K562 (cell line): ENCODE measurements around the gene LIX1L. TPM values are rescaled to one million over a fixed set of nuclear protein-coding genes. Genes with fewer than 3 reads are reported as not detected.

ENCODE experiments used
- BRD9 ChIP-seq: fragments of 450-650 bp; IDR thresholded peaks from 2 replicates; pipeline ENCODE4 v1.6.1; 2018; ENCODE audit warnings: low read depth; ENCODE audit not compliant: partially characterized antibody
- ESRRA ChIP-seq: fragments of 450-650 bp; IDR thresholded peaks from 2 replicates; pipeline ENCODE4 v1.6.1; 2014; ENCODE audit warnings: low read depth, mild to moderate bottlenecking, moderate library complexity, borderline replicate concordance
- MYC ChIP-seq, 2 experiments: fragments of 250-450 bp in 1 of 2; sonication (Bioruptor Pico) in 1 of 2; IDR thresholded peaks; 2 replicates each; pipeline versions ENCODE4 v1.5.1 to v1.6.1; 2012 to 2021; ENCODE audit warnings: low read depth in 2 of 2, borderline replicate concordance in 1 of 2, improper control_type of control experiment in 1 of 2, low read length in 1 of 2, mild to moderate bottlenecking in 1 of 2, moderate library complexity in 1 of 2
- PHTF2 ChIP-seq: fragments of 250-450 bp; sonication (Bioruptor Pico); IDR thresholded peaks from 2 replicates; pipeline ENCODE4 v1.5.0; 2021; ENCODE audit warnings: mild to moderate bottlenecking
- TEAD2 ChIP-seq: fragments of 450-650 bp; IDR thresholded peaks from 2 replicates; pipeline ENCODE4 v1.6.1; 2016; ENCODE audit warnings: missing genetic modification characterization, control low read depth, missing compliant biosample characterization
- ZNF316 ChIP-seq: fragments of 450-650 bp; IDR thresholded peaks from 2 replicates; pipeline ENCODE4 v1.6.1; 2016
- polyA plus RNA-seq, 8 experiments: library from polyadenylated mRNA; depleted of rRNA in 4 of 8; stranded (reverse) in 5 of 8; unstranded in 3 of 8; fragments of >200 nt; fragmentation: Nextera tagmentation in 2 of 8; fragmentation: Illumina TruSeq in 1 of 8; extraction: Ambion mirVana in 2 of 8; extraction: Trizol in 1 of 8; gene quantifications; 2 replicates each; pipeline versions ENCODE4 v1.2.1 to v1.2.3, GENCODE V29; 2011 to 2014; ENCODE audit warnings: inconsistent platforms in 1 of 8, missing spikeins in 1 of 8
- total RNA-seq, 7 experiments: library from RNA; depleted of rRNA in 6 of 7; stranded (reverse); fragments of >200 nt in 6 of 7; fragmentation: Illumina TruSeq in 2 of 7; extraction: Trizol in 2 of 7; gene quantifications; 2 replicates each; pipeline versions ENCODE4 v1.2.1 to v1.2.3, GENCODE V29; 2011 to 2021; ENCODE audit warnings: low replicate concordance in 1 of 7
- TF ChIP-seq, protein P1 (sequence below): fragments of 250-450 bp; sonication (Bioruptor Pico); IDR thresholded peaks from 2 replicates; pipeline ENCODE4 v1.4.0; 2020; ENCODE audit warnings: mild to moderate bottlenecking, moderate library complexity
- TF ChIP-seq, protein P2 (sequence below): fragments of 450-650 bp; formaldehyde crosslinking; IDR thresholded peaks from 2 replicates; pipeline ENCODE4 v1.4.0; 2022; ENCODE audit warnings: mild to moderate bottlenecking, moderate library complexity
- TF ChIP-seq, protein P3 (sequence below): fragments of 450-650 bp; IDR thresholded peaks from 2 replicates; pipeline ENCODE4 v1.6.1; 2016; ENCODE audit warnings: missing biosample characterization, missing genetic modification characterization
- TF ChIP-seq, protein P4 (sequence below): fragments of 450-650 bp; IDR thresholded peaks from 2 replicates; pipeline ENCODE4 v1.6.1; 2016; ENCODE audit warnings: mild to moderate bottlenecking, moderate library complexity

Gene LIX1L
- total and polyA plus RNA-seq, 9 of the 15 experiments (the other 6 are each of a cell fraction or from before 2014, with no cell fraction given), result 4.6 to 26.5 (median 12.5) TPM

DNA sequence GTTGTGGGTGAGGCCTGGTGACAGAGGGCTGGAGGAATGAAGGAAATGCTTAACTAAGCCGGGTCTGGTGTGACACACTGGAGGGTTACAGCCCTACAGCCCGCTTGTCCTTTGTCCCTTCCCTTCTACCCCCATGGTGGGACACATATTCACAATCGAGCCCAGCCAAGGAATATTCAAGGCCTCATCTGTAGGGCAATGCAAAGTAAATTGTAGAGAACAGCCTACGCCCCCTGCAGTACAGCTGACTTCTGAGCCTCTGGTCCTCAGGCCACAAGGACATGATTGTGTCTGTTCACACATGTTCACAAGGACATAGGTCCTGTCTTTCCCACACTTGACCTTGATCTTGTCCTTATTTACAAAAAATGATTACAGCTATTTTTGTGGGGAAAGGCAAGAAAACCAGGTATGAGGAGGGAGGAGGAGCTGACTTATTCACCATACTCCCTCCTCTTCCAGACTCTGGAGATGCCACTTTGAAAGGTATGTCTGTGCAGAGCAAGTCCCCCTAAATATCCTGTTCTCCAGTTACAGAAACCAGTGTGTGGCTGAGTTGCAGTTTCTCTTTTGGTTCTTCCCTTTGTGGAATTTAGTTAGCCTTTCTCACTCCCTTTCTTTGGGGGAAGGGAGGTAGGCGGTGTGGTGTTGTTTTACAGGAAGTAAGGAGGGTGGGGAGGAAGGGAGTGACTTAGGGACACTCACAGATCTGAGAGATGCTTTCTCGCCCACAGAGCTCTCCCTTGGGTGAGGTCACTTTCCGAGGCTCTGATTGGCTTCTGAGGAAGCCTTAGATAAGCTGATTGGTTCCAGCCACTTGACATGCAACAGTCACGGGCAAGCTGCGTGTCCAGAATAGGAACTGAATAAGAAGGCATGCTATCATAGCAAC lies 21.3 kb upstream of the LIX1L start (continued):
- TF ChIP-seq, protein P1, sequence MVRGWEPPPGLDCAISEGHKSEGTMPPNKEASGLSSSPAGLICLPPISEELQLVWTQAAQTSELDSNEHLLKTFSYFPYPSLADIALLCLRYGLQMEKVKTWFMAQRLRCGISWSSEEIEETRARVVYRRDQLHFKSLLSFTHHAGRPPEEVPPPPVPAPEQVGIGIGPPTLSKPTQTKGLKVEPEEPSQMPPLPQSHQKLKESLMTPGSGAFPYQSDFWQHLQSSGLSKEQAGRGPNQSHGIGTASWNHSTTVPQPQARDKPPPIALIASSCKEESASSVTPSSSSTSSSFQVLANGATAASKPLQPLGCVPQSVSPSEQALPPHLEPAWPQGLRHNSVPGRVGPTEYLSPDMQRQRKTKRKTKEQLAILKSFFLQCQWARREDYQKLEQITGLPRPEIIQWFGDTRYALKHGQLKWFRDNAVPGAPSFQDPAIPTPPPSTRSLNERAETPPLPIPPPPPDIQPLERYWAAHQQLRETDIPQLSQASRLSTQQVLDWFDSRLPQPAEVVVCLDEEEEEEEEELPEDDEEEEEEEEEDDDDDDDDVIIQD, result no peak
- 0 out of 2 replicates have a peak, but pooled peaks have one; percentile 16 for TF ChIP-seq TEAD2 (tag)
- peak; percentile 65; the same call in 1 of the 2 replicates for TF ChIP-seq MYC (IDR thresholded peaks at IDR 0.05; ENCODE audit: low read depth, low read length)
- no peak; the same call in 1 of the 2 replicates for TF ChIP-seq MYC (CRISPR knock-in tag; IDR thresholded peaks at IDR 0.05; ENCODE audit: borderline replicate concordance, low read depth)
- peak; percentile 63; the same call in 1 of the 2 replicates for TF ChIP-seq PHTF2
- TF ChIP-seq, protein P2, sequence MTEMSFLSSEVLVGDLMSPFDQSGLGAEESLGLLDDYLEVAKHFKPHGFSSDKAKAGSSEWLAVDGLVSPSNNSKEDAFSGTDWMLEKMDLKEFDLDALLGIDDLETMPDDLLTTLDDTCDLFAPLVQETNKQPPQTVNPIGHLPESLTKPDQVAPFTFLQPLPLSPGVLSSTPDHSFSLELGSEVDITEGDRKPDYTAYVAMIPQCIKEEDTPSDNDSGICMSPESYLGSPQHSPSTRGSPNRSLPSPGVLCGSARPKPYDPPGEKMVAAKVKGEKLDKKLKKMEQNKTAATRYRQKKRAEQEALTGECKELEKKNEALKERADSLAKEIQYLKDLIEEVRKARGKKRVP, result no peak; the same call in 1 of the 2 replicates
- TF ChIP-seq BRD9, result peak; percentile 59
- TF ChIP-seq, protein P3, sequence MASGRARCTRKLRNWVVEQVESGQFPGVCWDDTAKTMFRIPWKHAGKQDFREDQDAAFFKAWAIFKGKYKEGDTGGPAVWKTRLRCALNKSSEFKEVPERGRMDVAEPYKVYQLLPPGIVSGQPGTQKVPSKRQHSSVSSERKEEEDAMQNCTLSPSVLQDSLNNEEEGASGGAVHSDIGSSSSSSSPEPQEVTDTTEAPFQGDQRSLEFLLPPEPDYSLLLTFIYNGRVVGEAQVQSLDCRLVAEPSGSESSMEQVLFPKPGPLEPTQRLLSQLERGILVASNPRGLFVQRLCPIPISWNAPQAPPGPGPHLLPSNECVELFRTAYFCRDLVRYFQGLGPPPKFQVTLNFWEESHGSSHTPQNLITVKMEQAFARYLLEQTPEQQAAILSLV (tag), result peak; percentile 70
- 0 out of 2 replicates have a peak, but pooled peaks have one; percentile 12 for TF ChIP-seq ZNF316
- TF ChIP-seq, protein P4, sequence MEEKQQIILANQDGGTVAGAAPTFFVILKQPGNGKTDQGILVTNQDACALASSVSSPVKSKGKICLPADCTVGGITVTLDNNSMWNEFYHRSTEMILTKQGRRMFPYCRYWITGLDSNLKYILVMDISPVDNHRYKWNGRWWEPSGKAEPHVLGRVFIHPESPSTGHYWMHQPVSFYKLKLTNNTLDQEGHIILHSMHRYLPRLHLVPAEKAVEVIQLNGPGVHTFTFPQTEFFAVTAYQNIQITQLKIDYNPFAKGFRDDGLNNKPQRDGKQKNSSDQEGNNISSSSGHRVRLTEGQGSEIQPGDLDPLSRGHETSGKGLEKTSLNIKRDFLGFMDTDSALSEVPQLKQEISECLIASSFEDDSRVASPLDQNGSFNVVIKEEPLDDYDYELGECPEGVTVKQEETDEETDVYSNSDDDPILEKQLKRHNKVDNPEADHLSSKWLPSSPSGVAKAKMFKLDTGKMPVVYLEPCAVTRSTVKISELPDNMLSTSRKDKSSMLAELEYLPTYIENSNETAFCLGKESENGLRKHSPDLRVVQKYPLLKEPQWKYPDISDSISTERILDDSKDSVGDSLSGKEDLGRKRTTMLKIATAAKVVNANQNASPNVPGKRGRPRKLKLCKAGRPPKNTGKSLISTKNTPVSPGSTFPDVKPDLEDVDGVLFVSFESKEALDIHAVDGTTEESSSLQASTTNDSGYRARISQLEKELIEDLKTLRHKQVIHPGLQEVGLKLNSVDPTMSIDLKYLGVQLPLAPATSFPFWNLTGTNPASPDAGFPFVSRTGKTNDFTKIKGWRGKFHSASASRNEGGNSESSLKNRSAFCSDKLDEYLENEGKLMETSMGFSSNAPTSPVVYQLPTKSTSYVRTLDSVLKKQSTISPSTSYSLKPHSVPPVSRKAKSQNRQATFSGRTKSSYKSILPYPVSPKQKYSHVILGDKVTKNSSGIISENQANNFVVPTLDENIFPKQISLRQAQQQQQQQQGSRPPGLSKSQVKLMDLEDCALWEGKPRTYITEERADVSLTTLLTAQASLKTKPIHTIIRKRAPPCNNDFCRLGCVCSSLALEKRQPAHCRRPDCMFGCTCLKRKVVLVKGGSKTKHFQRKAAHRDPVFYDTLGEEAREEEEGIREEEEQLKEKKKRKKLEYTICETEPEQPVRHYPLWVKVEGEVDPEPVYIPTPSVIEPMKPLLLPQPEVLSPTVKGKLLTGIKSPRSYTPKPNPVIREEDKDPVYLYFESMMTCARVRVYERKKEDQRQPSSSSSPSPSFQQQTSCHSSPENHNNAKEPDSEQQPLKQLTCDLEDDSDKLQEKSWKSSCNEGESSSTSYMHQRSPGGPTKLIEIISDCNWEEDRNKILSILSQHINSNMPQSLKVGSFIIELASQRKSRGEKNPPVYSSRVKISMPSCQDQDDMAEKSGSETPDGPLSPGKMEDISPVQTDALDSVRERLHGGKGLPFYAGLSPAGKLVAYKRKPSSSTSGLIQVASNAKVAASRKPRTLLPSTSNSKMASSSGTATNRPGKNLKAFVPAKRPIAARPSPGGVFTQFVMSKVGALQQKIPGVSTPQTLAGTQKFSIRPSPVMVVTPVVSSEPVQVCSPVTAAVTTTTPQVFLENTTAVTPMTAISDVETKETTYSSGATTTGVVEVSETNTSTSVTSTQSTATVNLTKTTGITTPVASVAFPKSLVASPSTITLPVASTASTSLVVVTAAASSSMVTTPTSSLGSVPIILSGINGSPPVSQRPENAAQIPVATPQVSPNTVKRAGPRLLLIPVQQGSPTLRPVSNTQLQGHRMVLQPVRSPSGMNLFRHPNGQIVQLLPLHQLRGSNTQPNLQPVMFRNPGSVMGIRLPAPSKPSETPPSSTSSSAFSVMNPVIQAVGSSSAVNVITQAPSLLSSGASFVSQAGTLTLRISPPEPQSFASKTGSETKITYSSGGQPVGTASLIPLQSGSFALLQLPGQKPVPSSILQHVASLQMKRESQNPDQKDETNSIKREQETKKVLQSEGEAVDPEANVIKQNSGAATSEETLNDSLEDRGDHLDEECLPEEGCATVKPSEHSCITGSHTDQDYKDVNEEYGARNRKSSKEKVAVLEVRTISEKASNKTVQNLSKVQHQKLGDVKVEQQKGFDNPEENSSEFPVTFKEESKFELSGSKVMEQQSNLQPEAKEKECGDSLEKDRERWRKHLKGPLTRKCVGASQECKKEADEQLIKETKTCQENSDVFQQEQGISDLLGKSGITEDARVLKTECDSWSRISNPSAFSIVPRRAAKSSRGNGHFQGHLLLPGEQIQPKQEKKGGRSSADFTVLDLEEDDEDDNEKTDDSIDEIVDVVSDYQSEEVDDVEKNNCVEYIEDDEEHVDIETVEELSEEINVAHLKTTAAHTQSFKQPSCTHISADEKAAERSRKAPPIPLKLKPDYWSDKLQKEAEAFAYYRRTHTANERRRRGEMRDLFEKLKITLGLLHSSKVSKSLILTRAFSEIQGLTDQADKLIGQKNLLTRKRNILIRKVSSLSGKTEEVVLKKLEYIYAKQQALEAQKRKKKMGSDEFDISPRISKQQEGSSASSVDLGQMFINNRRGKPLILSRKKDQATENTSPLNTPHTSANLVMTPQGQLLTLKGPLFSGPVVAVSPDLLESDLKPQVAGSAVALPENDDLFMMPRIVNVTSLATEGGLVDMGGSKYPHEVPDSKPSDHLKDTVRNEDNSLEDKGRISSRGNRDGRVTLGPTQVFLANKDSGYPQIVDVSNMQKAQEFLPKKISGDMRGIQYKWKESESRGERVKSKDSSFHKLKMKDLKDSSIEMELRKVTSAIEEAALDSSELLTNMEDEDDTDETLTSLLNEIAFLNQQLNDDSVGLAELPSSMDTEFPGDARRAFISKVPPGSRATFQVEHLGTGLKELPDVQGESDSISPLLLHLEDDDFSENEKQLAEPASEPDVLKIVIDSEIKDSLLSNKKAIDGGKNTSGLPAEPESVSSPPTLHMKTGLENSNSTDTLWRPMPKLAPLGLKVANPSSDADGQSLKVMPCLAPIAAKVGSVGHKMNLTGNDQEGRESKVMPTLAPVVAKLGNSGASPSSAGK, result peak; percentile 64; the same call in 1 of the 2 replicates
- TF ChIP-seq ESRRA, result peak; percentile 88
